Germinal center (tissue), 1 donor: ENCODE measurements around the gene PCDH11X.
"Not testable (repeated sequence)": the region's sequence is repeated elsewhere in the genome, so short reads cannot be mapped to it uniquely, and the experiment has no call there.

Experiments
- DNase-seq: peaks from one replicate; pipeline ENCODE4 v3.0.0; 2012; ENCODE audit warnings: mixed read lengths, low spot score

Gene PCDH11X, protein sequence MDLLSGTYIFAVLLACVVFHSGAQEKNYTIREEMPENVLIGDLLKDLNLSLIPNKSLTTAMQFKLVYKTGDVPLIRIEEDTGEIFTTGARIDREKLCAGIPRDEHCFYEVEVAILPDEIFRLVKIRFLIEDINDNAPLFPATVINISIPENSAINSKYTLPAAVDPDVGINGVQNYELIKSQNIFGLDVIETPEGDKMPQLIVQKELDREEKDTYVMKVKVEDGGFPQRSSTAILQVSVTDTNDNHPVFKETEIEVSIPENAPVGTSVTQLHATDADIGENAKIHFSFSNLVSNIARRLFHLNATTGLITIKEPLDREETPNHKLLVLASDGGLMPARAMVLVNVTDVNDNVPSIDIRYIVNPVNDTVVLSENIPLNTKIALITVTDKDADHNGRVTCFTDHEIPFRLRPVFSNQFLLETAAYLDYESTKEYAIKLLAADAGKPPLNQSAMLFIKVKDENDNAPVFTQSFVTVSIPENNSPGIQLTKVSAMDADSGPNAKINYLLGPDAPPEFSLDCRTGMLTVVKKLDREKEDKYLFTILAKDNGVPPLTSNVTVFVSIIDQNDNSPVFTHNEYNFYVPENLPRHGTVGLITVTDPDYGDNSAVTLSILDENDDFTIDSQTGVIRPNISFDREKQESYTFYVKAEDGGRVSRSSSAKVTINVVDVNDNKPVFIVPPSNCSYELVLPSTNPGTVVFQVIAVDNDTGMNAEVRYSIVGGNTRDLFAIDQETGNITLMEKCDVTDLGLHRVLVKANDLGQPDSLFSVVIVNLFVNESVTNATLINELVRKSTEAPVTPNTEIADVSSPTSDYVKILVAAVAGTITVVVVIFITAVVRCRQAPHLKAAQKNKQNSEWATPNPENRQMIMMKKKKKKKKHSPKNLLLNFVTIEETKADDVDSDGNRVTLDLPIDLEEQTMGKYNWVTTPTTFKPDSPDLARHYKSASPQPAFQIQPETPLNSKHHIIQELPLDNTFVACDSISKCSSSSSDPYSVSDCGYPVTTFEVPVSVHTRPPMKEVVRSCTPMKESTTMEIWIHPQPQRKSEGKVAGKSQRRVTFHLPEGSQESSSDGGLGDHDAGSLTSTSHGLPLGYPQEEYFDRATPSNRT (N-terminal part only)

DNA sequence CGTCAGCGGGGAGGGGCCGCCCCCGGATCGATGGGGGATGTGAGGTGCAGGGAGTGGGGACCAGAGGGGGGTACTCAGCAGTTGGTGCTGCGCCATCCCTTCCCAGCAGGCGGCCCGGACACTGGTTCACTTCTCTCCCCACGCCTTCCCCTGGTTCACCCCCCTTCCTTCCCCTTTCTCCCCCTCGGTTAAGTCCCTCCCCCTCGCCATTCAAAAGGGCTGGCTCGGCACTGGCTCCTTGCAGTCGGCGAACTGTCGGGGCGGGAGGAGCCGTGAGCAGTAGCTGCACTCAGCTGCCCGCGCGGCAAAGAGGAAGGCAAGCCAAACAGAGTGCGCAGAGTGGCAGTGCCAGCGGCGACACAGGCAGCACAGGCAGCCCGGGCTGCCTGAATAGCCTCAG, at the start of gene PCDH11X:
PCDH11X (plus strand) TSS at position 241 of the 400 bp plus-strand sequence. CDS start 56,130 bp downstream, outside the sequence.
- not testable (repeated sequence) for DNase-seq

GRCh38 chrX:91747446-91747845, 31.7 kb upstream of the PCDH11X start:
- not testable (repeated sequence) for DNase-seq

- DNase-seq: not testable (repeated sequence)
These were observed 26.2 kb upstream of the PCDH11X start for GRCh38 chrX:91753022-91753421.

DNA sequence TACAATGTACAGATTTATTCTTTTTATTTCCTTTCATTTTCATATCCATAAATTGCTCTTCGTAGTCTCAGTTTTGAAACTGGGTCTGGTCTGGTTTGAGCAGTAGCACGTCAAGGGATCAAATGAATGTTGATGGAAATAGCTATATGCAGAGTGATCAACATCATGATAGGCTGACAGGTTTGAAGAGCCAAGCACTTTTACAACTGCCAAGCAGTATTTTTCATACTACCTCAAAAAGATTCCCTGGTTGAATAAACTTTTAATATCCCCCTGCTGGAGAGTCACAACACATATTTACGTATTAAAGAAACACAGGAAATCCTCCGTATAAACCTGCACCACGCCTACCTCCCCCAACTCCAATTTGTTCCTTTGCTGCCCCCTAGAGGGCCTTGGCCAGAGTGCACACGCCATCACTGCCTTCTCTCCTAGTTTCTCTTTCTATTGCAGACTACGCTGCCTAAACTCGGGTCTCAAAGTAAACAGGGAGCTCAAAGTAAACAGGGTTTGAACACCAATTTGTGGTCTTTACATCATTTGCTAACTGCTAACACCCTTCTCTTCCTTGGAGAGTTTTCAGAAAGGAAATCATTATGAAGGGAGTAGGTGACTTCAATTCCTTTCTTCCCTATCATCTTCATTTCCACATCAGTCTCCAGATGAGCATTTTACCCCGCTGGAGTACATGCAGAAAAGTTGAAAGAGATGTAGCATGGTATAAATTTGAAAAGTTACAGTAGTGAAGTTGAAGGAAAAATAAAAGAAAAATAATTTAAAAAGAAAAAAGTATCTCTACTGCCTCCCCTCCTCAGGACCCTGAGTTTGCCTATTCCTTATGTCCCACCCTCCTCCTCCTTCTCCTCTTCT, 8.3 kb upstream of the PCDH11X start:
- DNase-seq: not testable (repeated sequence)

DNA sequence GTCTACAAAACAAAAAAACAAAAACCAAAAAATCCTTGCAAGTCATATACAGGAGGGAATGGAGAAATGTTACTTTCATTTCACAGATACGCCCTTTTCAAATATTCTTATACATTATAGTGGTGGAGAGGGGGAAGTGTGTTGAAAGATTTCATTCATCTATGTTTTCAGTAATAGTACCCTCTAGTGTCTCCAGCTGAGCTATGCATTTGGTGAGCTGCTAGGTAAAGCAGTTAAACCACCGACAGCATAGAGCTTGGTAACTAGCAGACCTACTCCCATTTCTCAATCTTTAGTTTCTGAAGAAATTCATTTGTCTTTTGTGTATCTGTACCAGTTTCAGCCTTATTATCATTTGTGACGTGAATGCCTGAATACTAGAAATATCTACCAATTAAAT, 5.2 kb upstream of the PCDH11X start:
- DNase-seq: not testable (repeated sequence)

GRCh38 chrX:91780008-91780407, 833 bp downstream of the PCDH11X start:
- DNase-seq: not testable (repeated sequence)

- not testable (repeated sequence) for DNase-seq
These were observed 1.5 kb downstream of the PCDH11X start for GRCh38 chrX:91780698-91781097.

DNA sequence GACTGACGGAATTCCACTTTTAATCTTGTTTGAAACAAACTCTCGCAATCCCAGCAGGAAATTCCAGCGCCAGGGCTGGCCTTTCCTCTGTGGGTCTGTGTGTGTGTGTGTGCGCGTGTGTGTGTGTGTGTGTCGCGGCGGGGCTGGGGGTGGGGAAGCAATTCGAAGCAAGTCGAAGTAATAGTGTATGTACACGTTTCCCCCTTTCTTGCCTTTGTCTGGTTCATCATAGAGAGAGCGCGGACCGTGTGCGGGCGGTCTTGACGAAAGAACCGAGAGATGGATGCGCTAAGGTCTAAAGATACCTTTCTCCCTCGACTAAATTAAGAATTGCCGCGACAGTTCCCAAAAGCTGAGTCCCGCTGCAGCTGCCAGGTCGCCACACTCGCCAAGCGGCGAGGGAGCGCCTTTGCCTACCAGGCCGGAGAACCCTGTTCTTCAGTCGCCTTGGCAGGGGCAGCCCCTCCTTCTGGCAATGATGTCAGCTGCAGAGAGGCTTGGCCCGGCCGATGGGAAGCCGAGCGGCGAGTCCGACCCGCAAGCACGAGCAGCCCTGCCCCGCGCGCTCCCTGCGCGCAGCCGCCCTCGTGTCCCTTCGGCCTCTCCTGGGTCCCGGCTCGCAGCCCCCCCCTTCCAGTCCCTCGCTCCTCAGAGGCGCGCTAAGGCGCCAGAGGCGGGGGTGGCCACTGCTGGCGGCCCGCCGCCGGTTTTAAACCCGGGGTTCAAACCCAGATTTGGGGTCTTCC, 2.6 kb downstream of the PCDH11X start:
- DNase-seq: not testable (repeated sequence)

- not testable (repeated sequence) for DNase-seq
These were observed 3.6 kb downstream of the PCDH11X start for GRCh38 chrX:91782825-91783224.

- not testable (repeated sequence) for DNase-seq
These were observed 38.4 kb downstream of the PCDH11X start for GRCh38 chrX:91817537-91817936.

DNA sequence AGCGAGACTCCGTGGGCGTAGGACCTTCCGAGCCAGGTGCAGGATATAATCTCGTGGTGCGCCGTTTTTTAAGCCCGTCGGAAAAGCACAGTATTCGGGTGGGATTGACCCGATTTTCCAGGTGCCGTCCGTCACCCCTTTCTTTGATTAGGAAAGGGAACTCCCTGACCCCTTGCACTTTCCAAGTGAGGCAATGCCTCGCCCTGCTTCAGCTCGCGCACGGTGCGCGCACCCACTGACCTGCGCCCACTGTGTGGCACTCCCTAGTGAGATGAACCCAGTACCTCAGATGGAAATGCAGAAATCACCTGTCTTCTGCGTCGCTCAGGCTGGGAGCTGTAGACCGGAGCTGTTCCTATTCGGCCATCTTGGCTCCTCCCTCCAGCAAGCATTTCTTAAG, 46.1 kb downstream of the PCDH11X start:
- not testable (repeated sequence) for DNase-seq
